ENCODE results near the gene FCSK. TPM values are rescaled to one million over a fixed set of nuclear protein-coding genes. Genes with fewer than 3 reads are reported as not detected.
"Not testable (repeated sequence)": the region's sequence is repeated elsewhere in the genome, so short reads cannot be mapped to it uniquely, and the experiment has no call there.

Gene FCSK
- total RNA-seq, 2 donors from 2014 or later = 10.7 to 11.0 TPM

DNA sequence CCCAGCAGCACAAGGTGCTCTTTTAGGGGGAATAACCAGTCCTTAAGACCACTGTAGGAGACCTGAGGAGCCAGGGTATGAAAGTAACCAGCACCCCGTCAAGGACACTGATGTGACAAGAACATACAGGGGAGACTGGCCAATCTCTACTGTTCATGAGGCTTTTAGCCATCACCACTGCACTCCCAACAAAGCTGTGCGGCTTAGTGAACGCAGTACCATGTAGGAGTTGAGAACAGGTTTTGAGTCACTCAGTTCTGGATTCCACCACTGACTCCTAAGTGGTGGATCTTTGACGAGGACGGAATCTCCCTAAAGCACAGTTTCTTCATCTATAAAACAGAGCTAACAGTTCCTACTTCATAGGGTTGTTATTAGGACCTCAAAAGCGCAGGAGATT lies 42.1 kb downstream of the FCSK start:
- intact Hi-C loops (cut with DNase I) = no loop called here
- no peak for DNase-seq (ENCODE audit: low spot score)

GRCh38 chr16:70508752-70509151 lies 54.4 kb downstream of the FCSK start:
- no peak for DNase-seq (ENCODE audit: low spot score)
- intact Hi-C loops (cut with DNase I) = no loop called here

DNA sequence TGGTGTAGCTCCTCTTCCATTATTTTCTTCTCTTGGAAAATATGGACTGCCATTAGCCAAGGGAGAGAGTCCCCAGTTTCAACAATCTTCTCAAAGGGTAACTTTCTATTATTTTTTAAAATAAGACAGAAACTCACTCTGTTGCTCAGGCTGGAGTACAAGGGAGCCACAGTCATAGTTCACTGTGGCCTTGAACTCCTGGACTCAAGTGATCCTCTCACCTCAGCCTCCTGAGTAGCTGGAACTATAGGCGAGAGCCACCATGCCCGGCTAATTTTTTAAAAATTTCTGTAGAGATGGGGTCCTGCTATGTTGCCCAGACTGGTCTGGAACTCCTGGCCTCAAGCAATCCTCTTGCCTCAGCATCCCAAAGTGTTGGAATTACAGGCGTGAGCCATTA lies 55.8 kb downstream of the FCSK start:
- intact Hi-C loops (cut with DNase I) = no loop called here
- DNase-seq (ENCODE audit: low spot score) = no peak

DNA sequence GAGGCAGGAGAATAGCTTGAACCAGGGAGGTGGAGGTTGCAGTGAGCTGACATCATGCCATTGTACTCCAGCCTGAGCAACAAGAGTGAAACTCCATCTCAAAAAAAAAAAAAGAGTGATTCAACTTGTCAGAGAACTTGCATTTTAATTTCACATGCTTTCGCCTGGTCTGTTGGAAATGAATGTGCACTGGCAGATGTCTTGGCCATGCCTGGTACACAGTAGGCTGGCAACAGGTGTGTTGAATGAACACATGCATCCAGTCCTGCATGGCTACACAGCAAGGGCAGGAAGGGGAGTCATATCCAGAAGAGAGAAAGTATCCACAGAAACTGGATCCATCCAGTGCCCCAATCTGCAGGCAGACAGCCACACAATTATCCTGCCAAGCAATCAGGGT lies 57.4 kb downstream of the FCSK start:
- intact Hi-C loops (cut with DNase I) = no loop called here
- DNase-seq (ENCODE audit: low spot score) = no peak

- intact Hi-C loops (cut with DNase I) = no loop called here
Observed at GRCh38 chr16:70512456-70512855, 58.1 kb downstream of the FCSK start.

DNA sequence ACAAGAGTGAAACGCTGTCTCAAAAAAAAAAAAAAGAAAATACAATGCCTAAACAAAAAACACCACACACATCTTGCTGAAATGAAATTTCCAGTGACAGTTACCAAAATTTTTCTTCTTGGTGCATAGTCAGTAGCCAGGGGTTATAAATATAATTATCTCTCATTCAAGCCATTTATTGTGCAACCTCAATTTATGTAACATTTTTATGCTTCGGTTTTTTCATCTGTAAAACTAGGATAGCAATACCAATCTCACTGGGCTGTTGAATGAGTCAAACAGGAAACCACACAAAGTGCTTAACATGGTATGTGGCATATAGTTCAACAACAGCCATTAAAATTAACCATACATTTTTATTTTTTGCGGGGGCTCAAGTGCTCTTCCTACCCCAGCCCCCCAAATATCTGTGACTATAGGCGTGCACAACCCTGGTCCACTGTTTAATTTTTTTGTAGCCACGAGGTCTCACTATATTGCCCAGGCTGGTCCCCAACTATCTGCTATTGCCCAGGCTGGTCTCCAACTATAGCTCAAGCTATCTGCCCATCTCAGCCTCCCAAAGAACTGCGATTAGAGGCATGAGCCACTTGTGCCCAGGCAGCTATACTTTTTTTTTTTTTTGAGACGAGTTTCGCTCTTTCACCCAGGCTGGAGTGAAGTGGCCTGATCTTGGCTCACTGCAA lies 66.4 kb downstream of the FCSK start:
- DNase-seq (ENCODE audit: low spot score) = no peak
- intact Hi-C loops (cut with DNase I) = loop anchor here in 1 of 2 donors (10.0 kb wide), 1 partner anchor 134 kb away; no protein-coding TSS in a partner anchor

More at GRCh38 chr16:70512456-70512855, 58.1 kb downstream of the FCSK start:
- no peak for DNase-seq (ENCODE audit: low spot score)

GRCh38 chr16:70522216-70523075 lies 68.1 kb downstream of the FCSK start:
- peak; percentile 54 for DNase-seq (ENCODE audit: low spot score)

DNA sequence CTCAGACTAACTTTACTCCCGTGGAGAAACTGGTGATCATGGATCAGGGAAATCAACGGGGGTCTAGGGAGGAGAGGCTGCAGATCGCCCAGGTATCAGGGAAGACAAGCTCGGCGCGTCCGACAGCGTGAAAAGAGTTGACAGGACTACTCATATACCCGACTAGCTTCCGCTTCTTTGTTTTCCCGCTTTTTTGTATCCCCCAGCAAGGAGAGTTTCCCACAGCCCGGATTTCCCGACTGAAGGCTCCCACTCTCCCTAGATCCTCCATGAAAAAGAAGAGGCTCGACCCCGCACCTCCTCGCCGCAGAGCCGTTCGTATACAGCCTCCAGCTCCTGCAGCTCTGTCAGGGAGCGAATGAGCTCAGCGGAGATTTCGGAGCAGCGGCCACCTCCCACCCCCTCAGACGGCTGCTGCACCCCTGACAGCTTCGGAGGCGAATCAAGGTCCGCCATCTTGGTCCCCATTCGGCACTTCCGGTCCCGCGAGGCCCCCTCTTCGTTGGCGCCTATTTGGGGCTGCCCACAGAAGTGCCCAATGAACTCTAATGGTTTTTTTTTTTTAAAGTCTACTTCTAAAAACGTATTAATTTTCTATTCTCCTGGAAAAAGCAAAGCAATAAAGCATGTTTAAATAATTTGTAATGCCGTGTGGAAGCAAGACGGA lies 68.8 kb downstream of the FCSK start, which contains the start of gene COG4:
Gene COG4, minus strand, starts transcription at position 479 of the 667 bp plus-strand sequence. Its CDS starts 11 bp downstream, at position 468.
- DNase-seq (ENCODE audit: low spot score) = peak; percentile 96
- intact Hi-C loops (cut with DNase I) = loop anchor here in 1 of 2 donors (10.0 kb wide), 1 partner anchor 132 kb away; no protein-coding TSS in a partner anchor

More at GRCh38 chr16:70522216-70523075, 68.1 kb downstream of the FCSK start:
- intact Hi-C loops (cut with DNase I) = loop anchor here in 1 of 2 donors (10.0 kb wide), 1 partner anchor 132 kb away; no protein-coding TSS in a partner anchor

DNA sequence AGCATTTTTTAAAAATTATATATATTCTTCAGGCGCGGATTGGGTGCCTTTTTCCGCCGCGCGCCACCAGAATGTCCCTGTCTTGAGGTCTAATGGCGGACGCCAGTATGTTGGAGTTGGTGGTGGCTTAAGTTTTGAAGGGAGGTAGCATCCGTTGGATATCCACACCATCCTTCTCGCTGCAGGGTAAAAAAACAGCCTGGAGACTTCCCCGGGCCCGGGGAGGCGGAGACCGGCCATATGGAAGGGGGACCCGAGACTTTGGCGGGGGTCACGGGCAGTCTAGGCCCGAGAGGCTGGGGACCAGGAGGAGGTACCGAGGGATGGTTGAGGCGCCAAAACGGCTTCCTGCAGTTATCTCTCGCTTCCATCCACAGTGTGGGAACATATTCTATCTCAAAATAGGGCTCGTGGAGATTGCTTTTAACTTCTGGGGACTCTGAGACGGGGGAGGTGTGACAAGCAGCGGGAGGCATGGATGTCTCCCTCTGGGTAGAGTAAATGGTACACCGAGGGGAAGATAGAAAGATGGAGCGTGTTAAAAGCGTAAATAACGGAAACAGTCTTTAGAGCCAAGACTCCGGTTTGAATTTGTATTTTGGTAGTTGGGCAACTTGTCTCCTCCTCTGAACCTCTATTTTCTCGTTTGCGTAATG lies 69.5 kb downstream of the FCSK start, which contains the start of gene SF3B3:
Gene SF3B3, plus strand, starts transcription at position 74 of the 656 bp plus-strand sequence. CDS start 2,841 bp downstream, outside the sequence.
- intact Hi-C loops (cut with DNase I) = loop anchor here in 1 of 2 donors (10.0 kb wide), 1 partner anchor 131 kb away; no protein-coding TSS in a partner anchor

GRCh38 chr16:70524399-70524825 lies 70.0 kb downstream of the FCSK start:
- DNase-seq (ENCODE audit: low spot score) = not testable (repeated sequence)
- intact Hi-C loops (cut with DNase I) = loop anchor here in 1 of 2 donors (10.0 kb wide), 1 partner anchor 130 kb away; no protein-coding TSS in a partner anchor

More for the DNA sequence above, 69.5 kb downstream of the FCSK start, which contains the start of gene SF3B3:
- DNase-seq (ENCODE audit: low spot score) = peak; percentile 87

DNA sequence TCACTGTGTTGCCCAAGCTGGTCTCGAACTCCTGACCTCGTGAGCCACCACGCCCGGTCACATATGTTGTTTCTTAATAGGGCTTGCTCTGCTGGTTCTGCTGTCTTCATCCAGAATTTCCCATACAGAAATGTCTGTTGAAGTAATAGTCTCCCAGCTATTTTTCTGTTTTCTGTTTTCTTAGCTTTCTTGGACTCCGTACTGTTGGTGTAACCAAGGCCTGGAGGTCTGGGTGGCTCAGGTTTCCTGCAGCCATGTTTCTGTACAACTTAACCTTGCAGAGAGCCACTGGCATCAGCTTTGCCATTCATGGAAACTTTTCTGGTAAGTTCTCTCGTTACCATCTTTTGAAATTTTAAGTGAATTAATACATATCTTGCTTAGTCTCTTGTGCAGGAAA lies 72.0 kb downstream of the FCSK start:
- no peak for DNase-seq (ENCODE audit: low spot score)
- intact Hi-C loops (cut with DNase I) = loop anchor here in 1 of 2 donors (10.0 kb wide), 1 partner anchor 128 kb away; no protein-coding TSS in a partner anchor

GRCh38 chr16:70527315-70527996 lies 73.1 kb downstream of the FCSK start:
- DNase-seq (ENCODE audit: low spot score) = no peak
- intact Hi-C loops (cut with DNase I) = loop anchor here in 1 of 2 donors (10.0 kb wide), 1 partner anchor 127 kb away; no protein-coding TSS in a partner anchor

DNA sequence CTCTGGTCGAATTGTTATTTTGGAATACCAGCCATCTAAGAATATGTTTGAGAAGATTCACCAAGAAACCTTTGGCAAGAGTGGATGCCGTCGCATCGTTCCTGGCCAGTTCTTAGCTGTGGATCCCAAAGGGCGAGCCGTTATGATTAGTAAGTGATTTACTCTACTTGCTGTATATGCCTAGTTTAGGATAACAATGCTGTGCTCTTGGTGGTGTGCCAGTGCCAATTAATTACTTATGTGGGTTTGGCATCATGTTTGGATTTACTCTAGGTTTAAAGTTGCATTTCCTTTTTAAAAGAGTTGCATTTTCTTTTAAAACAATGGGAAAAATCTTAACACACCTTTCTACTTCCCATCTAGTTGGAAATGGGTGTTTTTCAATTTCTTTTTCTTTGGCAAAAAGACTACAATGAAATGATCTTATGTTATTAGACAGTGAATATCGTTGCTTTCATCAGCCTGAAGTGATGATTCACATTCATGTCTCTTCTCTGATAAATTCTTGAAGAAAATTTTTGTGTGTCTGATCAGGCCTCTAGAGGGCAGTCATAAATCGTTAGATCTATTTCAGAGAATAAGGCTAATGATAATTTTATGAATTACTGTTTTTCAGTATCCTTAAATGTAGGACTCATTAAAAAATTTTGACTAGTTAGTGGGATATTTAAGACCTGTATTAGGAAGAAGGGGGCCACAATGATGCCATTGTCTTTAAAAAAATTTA lies 74.8 kb downstream of the FCSK start:
- intact Hi-C loops (cut with DNase I) = loop anchor here in 1 of 2 donors (10.0 kb wide), 1 partner anchor 126 kb away; no protein-coding TSS in a partner anchor
- DNase-seq (ENCODE audit: low spot score) = no peak

All from posterior vena cava (tissue), 2 donors.